ENCODE results near the gene TUBB. TPM values are rescaled to one million over a fixed set of nuclear protein-coding genes. Genes with fewer than 3 reads are reported as not detected.

The TUBB gene
- total RNA-seq, 1 experiment from 2014 or later: 853 TPM

DNA sequence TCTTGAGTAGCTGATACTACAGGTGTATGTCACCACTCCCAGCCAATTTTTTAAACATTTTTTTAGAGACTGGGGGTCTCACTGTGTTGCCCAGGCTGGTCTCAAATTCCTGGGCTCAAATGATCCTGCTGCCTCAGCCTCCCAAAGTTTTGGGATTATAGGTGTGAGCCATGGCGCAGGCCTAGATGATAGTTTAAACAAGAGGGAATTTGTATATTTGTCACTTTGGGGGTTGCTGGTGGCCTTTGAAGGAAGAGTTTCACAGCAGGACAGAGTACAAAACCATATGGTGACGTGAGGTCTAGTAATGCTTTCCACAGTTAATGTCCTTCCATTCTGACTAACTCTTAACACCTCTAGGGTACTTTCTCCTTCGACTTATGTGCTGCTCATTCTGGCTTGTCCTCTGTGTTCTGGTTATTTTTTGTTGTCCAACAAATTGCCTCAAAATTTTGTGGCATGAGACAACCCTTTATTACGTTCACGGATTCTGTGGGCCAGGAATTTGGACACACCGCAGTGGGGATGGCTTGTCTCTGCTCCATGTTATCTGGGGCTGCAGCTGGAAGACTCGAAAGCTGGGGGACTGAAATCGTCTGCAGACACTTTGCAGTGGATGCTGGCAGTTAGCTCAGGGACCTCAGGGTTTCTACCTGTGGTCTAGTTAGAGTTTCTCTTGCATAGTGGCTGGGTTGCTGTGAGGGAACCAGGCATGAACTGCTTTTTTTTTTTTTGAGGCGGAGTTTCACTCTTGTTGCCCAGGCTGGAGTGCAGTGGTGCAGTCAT lies 47.2 kb downstream of the TUBB start:
- Histone ChIP-seq H3K27me3 (ENCODE audit: control insufficient read depth, insufficient read depth, low read length) (no peaks in the 10 kb centered on the region), H3K27ac (ENCODE audit: low read length) (peak overlapping the region; percentile 85), H3K36me3 (ENCODE audit: control insufficient read depth, insufficient read depth, low read length) (no peaks in the 10 kb centered on the region), H3K4me1 (ENCODE audit: control insufficient read depth, insufficient read depth, low read length) (peaks cover 36% of the 10 kb centered on the region), H3K9me3 (ENCODE audit: control insufficient read depth, insufficient read depth, low read depth, low read length) (no peaks in the 10 kb centered on the region), H3K4me3 (ENCODE audit: low read depth in 2 of 2, low read length in 2 of 2) (no peak overlapping the region)
- BruUV-seq (replicated peaks): no TSS peak
- ChIA-PET POLR2A (interaction anchor here (0.6 to 0.7 kb wide), 2 partner anchors 12 to 357 kb away, joined by 4 to 5 read pairs; no protein-coding TSS in a partner anchor), CTCF (interaction anchor here (0.6 kb wide), 1 partner anchor 11 kb away, joined by 3 read pairs; no protein-coding TSS in a partner anchor)
- DNase-seq (ENCODE audit: low read depth, low spot score) (no peak), ATAC-seq (no peak)
- intact Hi-C loops (cut with micrococcal nuclease; ENCODE audit: unreplicated experiment): no loop called here
- in situ Hi-C loops (cut with HindIII; ENCODE audit: low pct_unique_long_range_greater_than_20kb, low sequenced_read_pairs): no loop called here
- TF ChIP-seq, protein P1, sequence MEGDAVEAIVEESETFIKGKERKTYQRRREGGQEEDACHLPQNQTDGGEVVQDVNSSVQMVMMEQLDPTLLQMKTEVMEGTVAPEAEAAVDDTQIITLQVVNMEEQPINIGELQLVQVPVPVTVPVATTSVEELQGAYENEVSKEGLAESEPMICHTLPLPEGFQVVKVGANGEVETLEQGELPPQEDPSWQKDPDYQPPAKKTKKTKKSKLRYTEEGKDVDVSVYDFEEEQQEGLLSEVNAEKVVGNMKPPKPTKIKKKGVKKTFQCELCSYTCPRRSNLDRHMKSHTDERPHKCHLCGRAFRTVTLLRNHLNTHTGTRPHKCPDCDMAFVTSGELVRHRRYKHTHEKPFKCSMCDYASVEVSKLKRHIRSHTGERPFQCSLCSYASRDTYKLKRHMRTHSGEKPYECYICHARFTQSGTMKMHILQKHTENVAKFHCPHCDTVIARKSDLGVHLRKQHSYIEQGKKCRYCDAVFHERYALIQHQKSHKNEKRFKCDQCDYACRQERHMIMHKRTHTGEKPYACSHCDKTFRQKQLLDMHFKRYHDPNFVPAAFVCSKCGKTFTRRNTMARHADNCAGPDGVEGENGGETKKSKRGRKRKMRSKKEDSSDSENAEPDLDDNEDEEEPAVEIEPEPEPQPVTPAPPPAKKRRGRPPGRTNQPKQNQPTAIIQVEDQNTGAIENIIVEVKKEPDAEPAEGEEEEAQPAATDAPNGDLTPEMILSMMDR (IDR thresholded peaks at IDR 0.05): no peak
- TF ChIP-seq POLR2AphosphoS5 (IDR thresholded peaks at IDR 0.05; ENCODE audit: low read depth, low read length) (no peak), SIN3A (IDR thresholded peaks at IDR 0.05; ENCODE audit: borderline replicate concordance, insufficient read depth, low read depth, low read length) (no peak), TCF7L2 (IDR thresholded peaks at IDR 0.05; ENCODE audit: low read depth, low read length) (no peak)
- TF ChIP-seq, protein P2, sequence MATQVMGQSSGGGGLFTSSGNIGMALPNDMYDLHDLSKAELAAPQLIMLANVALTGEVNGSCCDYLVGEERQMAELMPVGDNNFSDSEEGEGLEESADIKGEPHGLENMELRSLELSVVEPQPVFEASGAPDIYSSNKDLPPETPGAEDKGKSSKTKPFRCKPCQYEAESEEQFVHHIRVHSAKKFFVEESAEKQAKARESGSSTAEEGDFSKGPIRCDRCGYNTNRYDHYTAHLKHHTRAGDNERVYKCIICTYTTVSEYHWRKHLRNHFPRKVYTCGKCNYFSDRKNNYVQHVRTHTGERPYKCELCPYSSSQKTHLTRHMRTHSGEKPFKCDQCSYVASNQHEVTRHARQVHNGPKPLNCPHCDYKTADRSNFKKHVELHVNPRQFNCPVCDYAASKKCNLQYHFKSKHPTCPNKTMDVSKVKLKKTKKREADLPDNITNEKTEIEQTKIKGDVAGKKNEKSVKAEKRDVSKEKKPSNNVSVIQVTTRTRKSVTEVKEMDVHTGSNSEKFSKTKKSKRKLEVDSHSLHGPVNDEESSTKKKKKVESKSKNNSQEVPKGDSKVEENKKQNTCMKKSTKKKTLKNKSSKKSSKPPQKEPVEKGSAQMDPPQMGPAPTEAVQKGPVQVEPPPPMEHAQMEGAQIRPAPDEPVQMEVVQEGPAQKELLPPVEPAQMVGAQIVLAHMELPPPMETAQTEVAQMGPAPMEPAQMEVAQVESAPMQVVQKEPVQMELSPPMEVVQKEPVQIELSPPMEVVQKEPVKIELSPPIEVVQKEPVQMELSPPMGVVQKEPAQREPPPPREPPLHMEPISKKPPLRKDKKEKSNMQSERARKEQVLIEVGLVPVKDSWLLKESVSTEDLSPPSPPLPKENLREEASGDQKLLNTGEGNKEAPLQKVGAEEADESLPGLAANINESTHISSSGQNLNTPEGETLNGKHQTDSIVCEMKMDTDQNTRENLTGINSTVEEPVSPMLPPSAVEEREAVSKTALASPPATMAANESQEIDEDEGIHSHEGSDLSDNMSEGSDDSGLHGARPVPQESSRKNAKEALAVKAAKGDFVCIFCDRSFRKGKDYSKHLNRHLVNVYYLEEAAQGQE (IDR thresholded peaks at IDR 0.05; ENCODE audit: insufficient read depth in 1 of 2, low read depth in 2 of 2, low read length in 1 of 2): no peak

DNA sequence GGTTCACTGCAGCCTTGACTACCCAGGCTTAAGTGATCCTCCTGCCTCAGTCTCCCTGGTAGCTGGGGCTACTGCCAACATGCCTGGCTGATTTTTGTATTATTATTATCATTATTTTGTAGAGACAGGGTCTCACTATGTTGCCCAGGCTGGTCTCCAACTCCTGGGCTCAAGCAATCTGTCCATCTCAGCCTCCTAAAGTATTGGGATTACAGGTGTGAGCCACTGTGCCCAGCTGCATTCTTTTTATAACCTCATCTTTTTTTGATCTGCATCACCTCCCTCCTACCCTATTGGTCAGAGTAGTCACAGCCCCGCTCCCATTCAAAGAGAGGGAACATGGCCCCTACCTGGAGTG lies 47.8 kb downstream of the TUBB start:
- ChIA-PET CTCF (no interaction called here), POLR2A (interaction anchor here (0.7 kb wide), 1 partner anchor 356 kb away, joined by 5 read pairs; no protein-coding TSS in a partner anchor)
- no peak overlapping the region for H3K4me3 ChIP-seq (ENCODE audit: low read depth in 2 of 2, low read length in 2 of 2)
- H3K9me3 ChIP-seq (ENCODE audit: control insufficient read depth, insufficient read depth, low read depth, low read length): no peaks in the 10 kb centered on the region
- no peaks in the 10 kb centered on the region for H3K36me3 ChIP-seq (ENCODE audit: control insufficient read depth, insufficient read depth, low read length)
- ATAC-seq: no peak
- peak overlapping the region; percentile 85 for H3K27ac ChIP-seq (ENCODE audit: low read length)
- no peak for DNase-seq (ENCODE audit: low read depth, low spot score)
- intact Hi-C loops (cut with micrococcal nuclease; ENCODE audit: unreplicated experiment): no loop called here
- H3K27me3 ChIP-seq (ENCODE audit: control insufficient read depth, insufficient read depth, low read length): no peaks in the 10 kb centered on the region
- BruUV-seq (replicated peaks): no TSS peak
- TF ChIP-seq, protein P1 (IDR thresholded peaks at IDR 0.05): no peak
- TF ChIP-seq SIN3A (IDR thresholded peaks at IDR 0.05; ENCODE audit: borderline replicate concordance, insufficient read depth, low read depth, low read length) (no peak), TCF7L2 (IDR thresholded peaks at IDR 0.05; ENCODE audit: low read depth, low read length) (no peak), POLR2AphosphoS5 (IDR thresholded peaks at IDR 0.05; ENCODE audit: low read depth, low read length) (no peak)
- TF ChIP-seq, protein P2 (IDR thresholded peaks at IDR 0.05; ENCODE audit: insufficient read depth in 1 of 2, low read depth in 2 of 2, low read length in 1 of 2): no peak
- peaks cover 36% of the 10 kb centered on the region for H3K4me1 ChIP-seq (ENCODE audit: control insufficient read depth, insufficient read depth, low read length)
- in situ Hi-C loops (cut with HindIII; ENCODE audit: low pct_unique_long_range_greater_than_20kb, low sequenced_read_pairs): no loop called here

Data from Panc1 (cell line).